GM19099 (cell line): ENCODE measurements around the gene SLC25A47.

ENCODE experiments used
- POLR2A ChIP-seq: IDR thresholded peaks from 3 replicates; pipeline ENCODE4 v1.6.1; 2011; ENCODE audit warnings: low read depth; ENCODE audit not compliant: insufficient read length; ENCODE audit errors: extremely low read depth

Gene SLC25A47

DNA sequence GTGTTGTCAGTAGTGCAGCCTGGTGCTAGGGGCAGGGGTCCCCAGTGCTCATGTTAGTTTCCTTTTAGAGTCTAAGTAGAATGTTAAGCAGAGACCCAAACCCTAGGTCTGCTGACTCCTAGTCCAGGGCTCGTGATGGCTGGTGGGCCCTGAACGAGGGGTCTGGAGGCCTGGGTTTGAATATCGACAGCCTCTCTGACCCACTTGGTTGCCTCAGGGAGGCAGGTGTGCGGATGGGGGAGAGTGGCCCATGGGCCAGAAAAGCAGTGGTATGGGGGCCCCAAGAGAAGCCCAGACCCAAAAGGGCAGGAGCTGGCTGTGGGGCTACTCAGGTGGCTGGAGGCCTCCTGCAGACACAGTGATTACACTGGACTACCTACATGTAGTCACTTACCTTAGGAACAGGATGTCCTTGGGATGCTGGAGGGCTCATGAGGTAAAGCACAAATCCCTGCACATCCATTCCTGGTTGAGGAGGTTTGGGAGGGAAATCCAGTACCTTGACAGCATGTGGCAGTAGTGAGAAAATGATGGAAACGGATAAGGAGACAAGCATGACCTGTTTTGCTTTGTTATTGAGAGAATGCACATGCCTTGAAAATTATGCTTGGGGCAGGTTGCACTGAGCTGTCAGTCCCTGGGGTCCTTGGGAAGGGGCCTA is 15.2 kb upstream of the SLC25A47 start:
- no peak for TF ChIP-seq POLR2A

DNA sequence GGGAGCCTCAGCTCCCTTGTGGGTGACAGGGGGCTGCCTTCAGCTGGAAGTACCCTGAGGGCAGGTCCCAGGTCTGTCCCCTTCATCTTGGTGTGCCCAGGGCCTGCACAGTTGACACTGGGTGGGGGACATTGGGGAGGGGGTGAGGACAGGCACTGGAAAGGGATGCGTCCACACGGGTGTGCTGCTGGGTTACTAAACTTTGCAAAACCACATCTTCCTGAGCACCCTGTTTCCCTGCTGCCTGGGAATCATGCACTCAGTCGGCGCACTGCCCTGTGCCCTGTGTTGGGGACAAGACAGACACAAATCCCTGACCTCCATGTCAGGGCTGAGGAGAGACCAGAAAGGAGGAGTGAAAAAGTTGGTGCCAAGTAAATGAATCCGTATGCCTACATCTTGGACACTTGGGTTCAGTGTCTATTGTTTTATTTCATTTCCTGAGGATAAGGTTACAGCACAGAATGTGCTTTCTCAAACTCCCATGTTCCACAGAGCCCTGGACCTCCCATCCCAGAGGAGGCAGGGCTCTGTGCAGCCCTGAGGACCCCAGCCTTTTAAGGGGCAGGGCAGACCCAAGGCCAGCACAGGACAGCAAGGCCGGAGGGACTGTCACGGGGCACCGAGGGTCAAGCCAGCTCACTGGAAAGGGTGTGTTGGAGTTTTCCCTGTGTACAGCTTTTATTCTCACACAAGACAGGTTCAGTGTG is 14.0 kb upstream of the SLC25A47 start:
- TF ChIP-seq POLR2A, result no peak

DNA sequence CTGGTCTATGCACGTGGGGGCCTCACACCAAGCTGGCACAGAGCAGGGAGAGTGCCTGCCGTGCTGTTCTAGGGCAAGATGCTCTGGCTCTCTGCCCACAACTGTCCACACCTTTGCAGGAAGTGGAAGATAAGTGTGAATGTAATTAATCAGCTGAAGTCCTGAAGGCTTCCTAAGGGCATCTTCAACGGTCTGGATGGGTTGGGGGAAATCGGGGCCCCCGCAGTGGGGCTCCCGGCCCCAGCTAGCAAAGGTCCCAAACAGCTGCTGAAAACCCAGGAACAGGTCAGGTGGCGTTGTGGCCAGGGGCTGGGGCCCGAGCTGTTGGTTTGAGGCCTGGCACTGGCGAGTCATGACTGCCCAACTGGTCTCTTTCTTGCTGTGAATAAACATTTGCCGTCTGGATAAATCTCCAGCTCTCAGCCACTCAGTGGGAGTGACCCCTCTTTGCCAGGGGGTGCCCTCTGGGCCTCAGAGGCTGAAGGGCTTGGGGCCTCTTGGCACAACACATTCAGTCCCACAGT is 10.2 kb upstream of the SLC25A47 start:
- TF ChIP-seq POLR2A, result no peak

DNA sequence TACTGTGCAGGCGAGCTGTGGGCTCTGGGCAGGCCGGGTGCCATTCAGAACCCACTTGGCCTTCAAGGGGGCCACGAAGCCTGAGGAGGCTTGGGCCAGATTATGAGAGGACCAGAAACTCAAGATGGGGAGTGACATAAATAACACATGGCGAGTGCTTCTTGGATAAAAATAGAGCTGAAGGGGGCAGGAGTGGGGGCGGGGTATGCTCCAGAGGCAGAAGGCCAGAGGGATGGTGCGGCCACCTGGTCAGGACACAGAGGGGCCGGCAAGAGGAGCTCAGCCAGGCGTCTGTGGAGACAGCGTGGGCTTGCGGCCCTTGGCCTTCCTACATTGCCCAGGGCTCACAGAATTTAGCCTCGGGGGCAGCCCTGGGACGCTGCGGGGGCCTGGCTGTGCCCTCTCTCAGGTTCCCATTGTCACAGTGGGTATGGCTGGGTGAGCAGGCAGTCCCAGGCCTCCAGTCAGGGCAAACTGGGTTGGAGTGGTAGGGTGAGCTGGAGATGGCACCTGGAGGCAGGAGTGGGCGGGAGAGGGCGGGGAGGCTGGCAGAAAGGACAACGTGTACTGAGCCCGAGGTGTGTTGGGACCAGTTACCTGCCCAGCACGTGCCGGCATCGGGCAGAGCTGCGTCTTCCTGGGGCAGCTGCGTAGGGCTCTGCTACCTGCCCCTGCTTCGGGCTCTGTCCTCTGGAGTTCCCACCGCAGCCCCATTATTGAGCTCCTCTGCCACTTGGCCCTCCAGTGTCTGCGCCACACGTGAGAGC is 9.5 kb upstream of the SLC25A47 start:
- TF ChIP-seq POLR2A, result no peak

DNA sequence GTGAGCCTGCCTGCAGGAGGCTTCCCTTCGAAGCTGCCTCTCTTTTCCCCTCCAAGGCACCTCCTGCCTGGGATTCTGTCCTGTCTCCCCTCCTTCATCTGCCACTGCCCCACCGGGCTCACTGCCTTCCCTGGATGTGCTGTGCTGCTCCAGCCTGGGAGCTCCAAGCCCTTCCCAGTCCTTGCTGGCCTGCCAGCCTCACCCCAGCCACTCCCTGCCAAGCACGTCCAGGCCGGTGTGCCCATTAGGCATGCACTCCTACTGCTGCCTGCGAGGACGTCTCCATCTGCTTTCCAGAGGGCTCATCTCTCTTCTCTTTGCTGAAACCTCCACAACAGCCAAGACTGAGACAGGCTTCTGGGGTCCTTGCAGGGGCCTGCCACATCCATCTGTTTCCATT is 8.4 kb upstream of the SLC25A47 start:
- no peak for TF ChIP-seq POLR2A

DNA sequence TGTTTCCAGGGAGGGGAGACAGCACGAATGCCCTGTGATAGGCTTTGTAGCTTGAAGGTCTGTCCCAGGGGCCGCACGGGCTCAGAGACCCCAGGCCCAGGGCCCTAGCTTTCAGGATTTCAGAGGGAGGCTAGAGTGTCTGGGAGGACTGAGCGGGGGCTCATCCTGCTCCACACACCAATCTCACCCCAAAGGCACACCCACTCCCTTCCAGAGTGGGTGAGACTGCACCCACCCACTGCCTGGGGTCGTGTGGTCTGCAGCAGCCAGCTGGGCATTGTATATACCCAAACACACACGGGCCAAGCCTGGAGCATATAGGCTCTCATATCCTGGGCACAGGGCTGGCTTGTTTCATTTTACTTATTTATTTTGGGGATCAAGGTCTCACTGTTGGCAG is 5.8 kb upstream of the SLC25A47 start:
- no peak for TF ChIP-seq POLR2A

DNA sequence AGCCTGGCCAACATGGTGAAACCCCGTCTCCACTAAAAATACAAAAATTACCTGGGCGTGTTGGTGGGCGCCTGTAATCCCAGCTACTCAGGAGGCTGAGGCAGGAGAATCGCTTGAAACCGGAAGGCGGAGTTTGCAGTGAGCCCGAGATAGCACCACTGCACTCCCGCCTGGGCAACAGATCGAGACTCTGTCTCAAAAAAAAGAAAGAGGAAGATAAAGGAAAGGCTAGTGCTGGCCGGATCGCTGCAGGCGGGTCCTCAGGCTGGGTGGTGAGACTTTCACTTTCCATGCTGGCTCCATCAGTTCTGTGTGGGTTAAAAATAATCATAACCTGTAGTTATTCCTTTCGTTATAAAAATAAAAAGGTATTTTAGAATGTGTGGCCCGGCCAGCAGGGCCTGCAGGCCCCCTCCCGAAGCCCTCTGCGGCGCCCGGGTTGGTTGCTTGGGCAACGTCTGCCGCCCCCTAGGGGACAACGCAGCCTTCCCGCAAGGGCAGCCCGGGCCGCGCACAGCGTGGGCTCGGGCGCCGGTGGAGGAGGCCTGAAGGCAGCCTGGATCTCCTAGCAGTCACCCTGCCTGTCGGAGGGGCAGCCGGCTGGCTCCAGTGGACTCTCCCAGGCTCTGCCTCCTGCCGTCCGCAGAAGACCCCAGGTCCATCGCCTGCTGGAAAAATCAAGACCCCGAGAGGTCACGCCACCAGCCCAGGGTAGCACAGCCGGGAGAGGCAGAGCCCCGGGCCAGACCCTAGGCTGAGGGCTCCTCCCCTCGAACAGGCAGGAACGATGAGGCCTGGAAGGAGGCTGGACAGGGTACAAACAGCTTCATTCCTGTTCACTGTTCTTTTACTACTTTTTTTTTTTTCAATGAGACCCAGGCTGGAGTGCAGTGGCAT is 5.0 kb upstream of the SLC25A47 start:
- TF ChIP-seq POLR2A, result no peak

DNA sequence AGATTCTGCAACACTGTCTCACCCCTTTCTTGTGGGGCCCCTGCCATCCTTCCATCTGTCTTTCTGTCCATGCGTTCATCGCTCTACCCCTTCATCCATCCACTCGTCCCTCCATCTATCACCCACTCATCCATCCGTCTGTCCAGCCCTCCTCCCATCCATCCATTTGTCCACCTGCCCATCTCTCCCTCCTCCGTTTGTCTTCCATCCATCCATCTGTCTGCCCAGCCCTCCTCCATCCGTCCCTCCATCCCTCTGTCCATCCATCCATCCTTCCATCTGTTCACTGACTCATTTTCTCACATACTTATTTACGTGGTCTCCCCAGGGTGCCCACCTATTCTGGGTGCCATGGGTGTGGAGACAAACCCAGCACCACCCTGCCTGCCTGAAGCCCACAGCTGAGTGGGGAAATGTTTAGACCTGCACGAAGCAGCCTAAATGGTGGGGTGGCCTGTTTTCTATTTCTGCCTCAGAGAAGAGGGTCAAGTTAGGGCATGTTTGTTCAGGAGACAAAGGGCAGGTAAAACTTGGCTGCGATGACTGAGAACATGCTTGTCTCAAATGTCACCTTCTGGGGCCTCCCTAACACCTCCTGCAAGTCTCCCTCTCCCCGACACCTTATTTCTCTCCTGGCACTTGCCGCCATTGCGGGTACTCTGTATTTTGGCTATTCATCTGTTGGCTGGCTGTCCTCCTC is 2.8 kb upstream of the SLC25A47 start:
- no peak for TF ChIP-seq POLR2A

DNA sequence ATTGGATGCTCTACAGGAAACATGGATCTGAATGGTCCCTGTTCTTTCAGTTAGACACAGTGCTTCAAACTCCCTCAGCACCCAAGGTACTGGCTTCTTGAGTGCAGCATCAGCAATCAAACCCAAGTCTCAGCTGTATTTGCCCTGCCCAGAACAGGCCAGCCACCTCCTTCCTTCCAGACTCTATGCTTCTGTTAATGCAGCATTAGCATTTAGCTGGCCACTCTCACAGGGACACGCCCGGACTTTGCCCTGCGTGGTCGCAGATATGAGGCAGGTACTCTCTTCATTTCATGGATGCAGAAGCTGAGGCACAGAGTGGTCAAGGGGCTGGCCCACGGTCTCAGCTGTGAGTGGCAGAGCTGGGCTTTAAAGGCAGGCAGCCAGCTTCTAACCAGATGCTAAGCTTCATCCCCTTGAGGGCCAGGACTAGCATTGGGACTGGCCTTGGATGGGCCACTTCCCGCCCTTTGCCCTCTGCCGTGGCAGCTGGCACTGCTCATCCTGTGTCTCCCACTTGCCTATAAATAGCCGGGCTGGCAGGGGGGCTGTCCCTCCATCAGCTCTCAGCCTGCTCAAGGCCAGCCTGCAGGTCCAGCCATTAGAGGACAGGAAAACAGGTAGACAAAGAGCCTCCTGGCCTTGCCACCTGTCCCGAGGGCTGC is 1.5 kb upstream of the SLC25A47 start:
- TF ChIP-seq POLR2A, result no peak

DNA sequence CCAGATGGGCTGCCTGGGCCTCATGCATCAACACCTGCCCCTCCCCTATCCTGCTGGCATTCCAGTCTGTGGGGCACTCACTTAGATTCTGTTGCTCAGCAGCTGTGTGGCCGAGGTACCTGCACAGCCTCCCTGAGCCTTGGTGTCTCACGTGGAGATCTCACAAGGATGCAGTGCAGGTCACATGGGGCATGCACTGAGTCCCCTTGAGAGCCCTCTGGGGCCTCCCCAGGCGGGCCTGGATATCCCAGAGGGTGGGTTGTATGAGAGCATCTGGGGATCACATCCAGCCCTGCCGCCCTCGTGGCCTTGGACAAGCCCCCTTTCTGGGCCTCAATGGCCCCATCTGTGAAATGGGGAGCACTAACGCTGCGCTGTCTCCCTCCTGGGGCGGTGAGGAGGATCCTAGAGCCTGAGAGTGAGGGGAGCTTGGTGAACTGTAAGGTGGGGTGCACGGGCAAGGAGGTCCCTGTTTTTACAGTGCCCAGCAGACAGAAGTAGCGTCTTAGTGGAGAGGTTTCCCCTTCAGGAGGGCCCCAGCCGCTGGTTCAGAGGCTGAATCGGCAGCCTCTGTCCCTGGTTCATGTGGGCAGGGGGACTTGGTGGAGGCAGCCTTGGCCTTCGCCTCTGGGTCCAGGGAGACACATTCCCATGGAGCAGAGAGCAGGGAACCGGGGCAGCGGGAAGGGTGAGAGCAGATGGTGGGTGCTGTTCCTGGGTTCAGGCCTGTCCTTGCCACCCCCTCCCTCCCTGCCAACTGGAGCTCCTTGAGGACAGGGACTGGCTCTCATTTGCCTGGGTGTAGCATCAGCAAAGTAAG is 791 bp upstream of the SLC25A47 start:
- no peak for TF ChIP-seq POLR2A

DNA sequence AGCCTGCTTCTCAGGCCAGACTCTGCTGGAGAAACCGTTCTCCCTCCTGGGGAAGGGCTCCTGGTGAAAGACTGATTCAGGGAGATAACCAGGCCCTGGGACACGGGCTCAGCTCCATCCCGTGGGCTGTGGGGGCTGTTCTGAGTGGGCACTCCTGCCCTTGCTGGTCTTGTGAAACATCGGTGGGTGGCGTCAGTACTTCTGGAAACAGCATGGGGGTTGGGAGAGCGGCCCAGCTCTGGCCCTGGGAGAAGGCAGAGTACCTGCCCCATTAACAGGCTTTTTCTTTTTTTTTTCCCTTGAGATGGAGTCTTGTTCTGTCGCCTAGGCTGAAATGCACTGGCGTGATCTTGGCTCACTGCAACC is 786 bp downstream of the SLC25A47 start:
- TF ChIP-seq POLR2A, result no peak

DNA sequence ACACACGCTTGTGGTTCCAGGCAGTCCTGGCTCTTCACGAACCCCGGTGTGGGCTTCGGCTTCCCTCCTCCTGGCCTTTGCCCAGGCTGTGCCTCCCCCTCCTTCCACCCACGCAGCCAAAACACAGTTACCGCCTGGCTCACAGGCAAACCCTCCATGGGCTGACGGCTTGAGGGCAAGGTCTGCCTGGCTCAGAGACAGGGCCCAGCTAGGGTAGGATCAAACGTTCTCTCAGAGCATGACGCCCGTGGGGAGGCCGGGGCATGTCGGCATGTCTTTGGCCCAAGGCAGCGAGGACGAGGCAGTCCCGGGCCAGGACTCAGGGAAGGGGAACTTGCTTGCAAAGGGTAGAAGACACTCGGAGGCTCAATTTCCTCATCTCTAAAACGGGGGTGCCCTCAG is 2.1 kb downstream of the SLC25A47 start:
- no peak for TF ChIP-seq POLR2A

DNA sequence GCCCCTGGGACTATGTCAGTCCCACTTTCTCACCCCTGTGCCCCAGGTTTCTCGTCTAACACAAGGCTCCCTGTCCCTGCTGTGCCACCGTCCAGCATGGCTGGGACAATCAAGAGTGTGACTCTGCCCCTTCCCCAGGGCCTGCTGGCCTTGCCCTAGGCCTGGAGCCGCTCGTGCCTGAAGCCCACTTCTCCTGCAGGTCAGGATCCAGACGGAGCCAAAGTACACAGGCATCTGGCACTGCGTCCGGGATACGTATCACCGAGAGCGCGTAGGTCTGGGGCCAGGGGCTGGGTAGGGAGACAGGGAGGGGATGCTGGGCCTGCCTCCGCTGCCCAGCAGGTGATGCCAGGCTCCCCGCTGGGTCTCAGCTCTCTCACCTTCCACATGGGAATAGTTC is 2.8 kb downstream of the SLC25A47 start:
- TF ChIP-seq POLR2A, result no peak
